Measurements from ENCODE around the gene FHL5.

FHL5 gene

GRCh38 chr6:96562886-96563285 lies at the start of gene FHL5:
Gene FHL5 (plus strand): TSS chr6:96563128. CDS start chr6:96603614, 40,486 bp downstream.
- in situ Hi-C loops (cut with HindIII; ENCODE audit: low sequenced_read_pairs), result no loop called here
- H3K4me3 ChIP-seq (ENCODE audit: low read depth, low read length), result no peak within 1 kb of the TSS
- no peak for DNase-seq (ENCODE audit: low read depth)
- TF ChIP-seq, protein P1, sequence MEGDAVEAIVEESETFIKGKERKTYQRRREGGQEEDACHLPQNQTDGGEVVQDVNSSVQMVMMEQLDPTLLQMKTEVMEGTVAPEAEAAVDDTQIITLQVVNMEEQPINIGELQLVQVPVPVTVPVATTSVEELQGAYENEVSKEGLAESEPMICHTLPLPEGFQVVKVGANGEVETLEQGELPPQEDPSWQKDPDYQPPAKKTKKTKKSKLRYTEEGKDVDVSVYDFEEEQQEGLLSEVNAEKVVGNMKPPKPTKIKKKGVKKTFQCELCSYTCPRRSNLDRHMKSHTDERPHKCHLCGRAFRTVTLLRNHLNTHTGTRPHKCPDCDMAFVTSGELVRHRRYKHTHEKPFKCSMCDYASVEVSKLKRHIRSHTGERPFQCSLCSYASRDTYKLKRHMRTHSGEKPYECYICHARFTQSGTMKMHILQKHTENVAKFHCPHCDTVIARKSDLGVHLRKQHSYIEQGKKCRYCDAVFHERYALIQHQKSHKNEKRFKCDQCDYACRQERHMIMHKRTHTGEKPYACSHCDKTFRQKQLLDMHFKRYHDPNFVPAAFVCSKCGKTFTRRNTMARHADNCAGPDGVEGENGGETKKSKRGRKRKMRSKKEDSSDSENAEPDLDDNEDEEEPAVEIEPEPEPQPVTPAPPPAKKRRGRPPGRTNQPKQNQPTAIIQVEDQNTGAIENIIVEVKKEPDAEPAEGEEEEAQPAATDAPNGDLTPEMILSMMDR (IDR thresholded peaks at IDR 0.05; ENCODE audit: low read depth, low read length, missing control alignments), result no peak

- in situ Hi-C loops (cut with HindIII; ENCODE audit: low sequenced_read_pairs), result no loop called here
- TF ChIP-seq, protein P1 (IDR thresholded peaks at IDR 0.05; ENCODE audit: low read depth, low read length, missing control alignments), result no peak
- H3K4me3 ChIP-seq (ENCODE audit: low read depth, low read length), result peak overlapping the region; percentile 88
- DNase-seq (ENCODE audit: low read depth), result peak; percentile 16
Observed at GRCh38 chr6:96520171-96521115, 42.5 kb upstream of the FHL5 start.

DNA sequence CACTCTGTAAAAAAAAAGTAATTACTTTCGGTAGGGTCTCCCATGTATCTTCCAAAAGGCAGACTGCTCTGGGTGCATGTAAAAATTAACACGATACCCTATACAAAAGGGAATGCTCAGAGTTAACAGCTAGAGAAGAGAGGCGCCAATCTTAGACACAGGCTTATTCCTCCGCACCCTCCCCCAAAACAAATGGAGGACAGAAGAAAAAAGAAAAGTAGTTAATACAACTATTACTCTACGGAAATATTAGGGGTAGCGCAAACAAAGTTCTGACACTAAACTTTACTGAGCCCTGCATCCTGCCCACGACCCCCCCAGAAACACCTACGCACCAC lies 41.7 kb upstream of the FHL5 start:
- no peak for DNase-seq (ENCODE audit: low read depth)
- TF ChIP-seq, protein P1 (IDR thresholded peaks at IDR 0.05; ENCODE audit: low read depth, low read length, missing control alignments), result no peak
- in situ Hi-C loops (cut with HindIII; ENCODE audit: low sequenced_read_pairs), result no loop called here
- peak overlapping the region; percentile 88 for H3K4me3 ChIP-seq (ENCODE audit: low read depth, low read length)

DNA sequence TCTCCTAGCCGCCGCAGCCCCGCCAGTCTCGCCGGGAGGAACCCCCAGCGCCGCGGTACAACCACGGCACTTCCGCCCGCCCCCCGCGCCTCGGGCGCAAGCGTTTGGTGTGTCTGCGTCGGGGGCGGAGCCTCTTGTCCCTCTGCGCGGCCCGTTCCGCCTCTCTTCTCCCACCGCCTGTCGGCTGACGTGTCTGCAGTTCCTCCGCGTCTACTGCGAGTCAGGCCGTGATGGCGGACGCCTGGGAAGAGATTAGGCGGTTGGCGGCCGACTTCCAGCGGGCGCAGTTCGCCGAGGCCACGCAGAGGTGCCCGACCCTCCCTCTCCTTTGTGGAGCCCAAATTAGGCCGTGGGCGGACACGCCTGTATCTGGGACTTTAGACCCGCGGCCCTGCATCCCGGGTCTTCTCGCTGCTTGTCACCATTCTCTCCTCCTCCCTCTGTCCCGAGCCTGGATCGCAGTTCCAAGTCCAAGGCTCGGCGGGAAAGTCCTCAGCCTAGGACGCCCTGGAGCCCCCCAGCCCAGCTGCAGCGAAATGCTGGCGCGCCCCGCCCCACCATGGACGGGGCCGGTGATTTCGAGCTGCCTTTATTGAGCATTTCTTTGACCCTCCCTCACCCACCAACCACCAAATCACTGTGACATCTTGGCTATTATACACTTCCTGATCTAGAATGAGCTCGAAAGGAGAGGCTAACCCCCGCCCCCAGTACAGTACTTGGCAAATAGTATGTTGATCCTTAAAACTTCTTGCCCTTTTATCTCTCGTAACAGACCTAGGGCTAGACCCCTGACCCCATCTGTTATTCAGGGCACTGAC lies 41.1 kb upstream of the FHL5 start, which contains the start of gene UFL1:
Gene UFL1, plus strand, starts transcription at position 163 of the 821 bp plus-strand sequence. Its CDS starts 68 bp downstream, at position 231.
- TF ChIP-seq, protein P1 (IDR thresholded peaks at IDR 0.05; ENCODE audit: low read depth, low read length, missing control alignments), result peak; percentile 4
- DNase-seq (ENCODE audit: low read depth), result peak; percentile 76
- peak within 1 kb of the TSS; percentile 88 for H3K4me3 ChIP-seq (ENCODE audit: low read depth, low read length)
- in situ Hi-C loops (cut with HindIII; ENCODE audit: low sequenced_read_pairs), result no loop called here

DNA sequence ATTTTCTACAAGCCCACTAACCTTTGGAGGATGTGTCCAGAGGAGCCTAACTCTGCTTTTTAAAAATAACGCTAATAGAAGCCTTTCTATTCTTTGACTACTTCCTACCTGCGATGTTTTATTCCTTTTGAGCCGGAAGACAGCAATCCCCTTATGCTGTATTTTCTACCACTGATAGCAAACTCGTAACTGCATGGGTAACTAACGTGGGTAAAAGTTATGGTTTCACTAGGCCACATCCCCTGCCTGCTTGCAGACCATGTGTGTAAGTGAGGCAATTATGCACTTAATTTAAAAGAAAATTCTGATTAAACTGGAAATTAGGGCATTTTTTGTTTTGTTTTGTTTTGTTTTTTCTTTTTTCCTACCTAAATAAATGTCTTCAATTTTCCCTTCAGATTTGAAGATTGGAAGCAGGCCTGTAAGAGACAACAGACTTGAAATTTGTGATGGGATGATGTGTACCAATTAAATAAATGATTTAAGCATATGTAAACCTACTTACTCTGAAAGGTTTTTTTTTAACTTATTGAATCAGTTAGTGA lies 40.4 kb upstream of the FHL5 start:
- no peak for DNase-seq (ENCODE audit: low read depth)
- TF ChIP-seq, protein P1 (IDR thresholded peaks at IDR 0.05; ENCODE audit: low read depth, low read length, missing control alignments), result no peak
- in situ Hi-C loops (cut with HindIII; ENCODE audit: low sequenced_read_pairs), result no loop called here
- peak overlapping the region; percentile 88 for H3K4me3 ChIP-seq (ENCODE audit: low read depth, low read length)

DNA sequence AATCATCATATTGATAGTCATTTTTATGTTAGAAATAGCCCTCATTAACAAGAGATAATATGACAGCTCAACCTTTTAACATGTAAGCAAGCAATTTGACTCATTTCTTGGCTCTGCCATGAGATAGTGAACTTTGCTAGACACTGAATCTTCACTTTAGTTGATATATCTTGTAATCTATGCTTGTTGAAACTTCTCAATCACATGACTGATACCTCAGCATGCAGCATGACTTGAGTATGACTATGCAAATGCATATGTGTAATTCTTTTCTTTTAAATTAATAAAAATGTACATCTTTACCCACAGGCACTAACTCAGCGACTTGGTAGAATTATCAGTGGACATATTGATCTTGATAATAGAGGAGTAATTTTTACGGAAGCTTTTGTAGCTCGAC lies 34.7 kb upstream of the FHL5 start:
- TF ChIP-seq, protein P1 (IDR thresholded peaks at IDR 0.05; ENCODE audit: low read depth, low read length, missing control alignments), result no peak
- in situ Hi-C loops (cut with HindIII; ENCODE audit: low sequenced_read_pairs), result no loop called here
- DNase-seq (ENCODE audit: low read depth), result no peak

More for the DNA sequence above, 34.7 kb upstream of the FHL5 start:
- no peak overlapping the region for H3K4me3 ChIP-seq (ENCODE audit: low read depth, low read length)
